HCT116 (cell line): Measurements from ENCODE around the gene XAB2. TPM values are rescaled to one million over a fixed set of nuclear protein-coding genes. Genes with fewer than 3 reads are reported as not detected.

Source experiments
- ATAC-seq: fragments of 200-7000 bp; cut with Tn5 transposase; 2 replicates; pipeline ENCODE4 v1.9.1; 2020; ENCODE audit warnings: mild to moderate bottlenecking, moderate library complexity
- BruUV-seq: library from RNA; stranded (reverse); fragments of 400-500 nt; replicated peaks from 2 replicates; lab custom pipeline; 2021; lab: Mats Ljungman, UMichigan
- CTCF ChIA-PET: fragments of 300-600 bp; sonication (Branson Sonifier 250); formaldehyde crosslinking; loops from one replicate; lab custom pipeline; 2021; ENCODE audit warnings: antibody characterized with exemption; lab: Charles Lee
- POLR2A ChIA-PET: fragments of 300-600, 350-600 bp; sonication (Branson Sonifier 250); formaldehyde crosslinking; loops from one replicate; lab custom pipeline; 2021; ENCODE audit warnings: antibody characterized with exemption; lab: Charles Lee
- RAD21 ChIA-PET, 2 experiments: fragments of 300-600 bp; sonication (Branson Sonifier 250); formaldehyde crosslinking; loops; one replicate each; lab custom pipeline; 2023; ENCODE audit warnings: low total read pairs in 2 of 2; ENCODE audit not compliant: uncharacterized antibody in 2 of 2, unreplicated experiment in 2 of 2, low non-redundant PET in 1 of 2; lab: Charles Lee
- DNase-seq: peaks from one replicate; pipeline ENCODE4 v3.0.0-alpha.2; 2010; ENCODE audit warnings: low read depth, low spot score
- H2AFZ ChIP-seq: fragments of 200-600 bp; shearing (Covaris generic), sonication (generic); 2 replicates; pipeline ENCODE4 v1.6.1; 2017; ENCODE audit warnings: low read depth, mixed run types, mixed read lengths, antibody characterized with exemption, low read length; ENCODE audit not compliant: poor library complexity, severe bottlenecking
- H3K27ac ChIP-seq: 2 replicates; pipeline ENCODE4 v1.5.1; 2012; ENCODE audit warnings: low read depth, low read length
- H3K27me3 ChIP-seq: fragments of 200-600 bp; sonication (generic); 2 replicates; pipeline ENCODE4 v1.6.1; 2016; ENCODE audit warnings: mixed run types, low read length, mixed read lengths; ENCODE audit not compliant: insufficient read depth
- H3K36me3 ChIP-seq, 2 experiments: fragments of 200-500 bp in 1 of 2; fragments of 200-600 bp in 1 of 2; sonication (Bioruptor generic) in 1 of 2; sonication (generic) in 1 of 2; 2 replicates each; pipeline versions ENCODE4 v1.5.1 to v1.6.1; 2014 to 2016; ENCODE audit warnings: low read length in 2 of 2, inconsistent platforms in 1 of 2, mixed read lengths in 1 of 2, mixed run types in 1 of 2; ENCODE audit not compliant: insufficient read depth in 2 of 2, control insufficient read depth in 1 of 2
- H3K4me1 ChIP-seq, 2 experiments: fragments of 200-600 bp in 1 of 2; sonication (generic) in 1 of 2; 2 replicates each; pipeline versions ENCODE4 v1.5.1 to v1.6.1; 2012 to 2017; ENCODE audit warnings: low read length in 2 of 2, inconsistent platforms in 1 of 2, mild to moderate bottlenecking in 1 of 2, mixed read lengths in 1 of 2, mixed run types in 1 of 2, moderate library complexity in 1 of 2; ENCODE audit not compliant: insufficient read depth in 2 of 2, control insufficient read depth in 1 of 2
- H3K4me2 ChIP-seq: fragments of 200-600 bp; sonication (generic); 2 replicates; pipeline ENCODE4 v1.6.1; 2017; ENCODE audit warnings: mixed run types, low read length, mixed read lengths
- H3K4me3 ChIP-seq, 2 experiments: fragments of 200-600 bp in 1 of 2; sonication (generic) in 1 of 2; replicated peaks in 1 of 2; 2 replicates each; pipeline ENCODE4 v1.5.1; 2011 to 2016; ENCODE audit warnings: low read length in 2 of 2, control low read depth in 1 of 2, low read depth in 1 of 2, mild to moderate bottlenecking in 1 of 2, mixed read lengths in 1 of 2, mixed run types in 1 of 2
- H3K79me2 ChIP-seq: fragments of 200-600 bp; sonication (generic); 2 replicates; pipeline ENCODE4 v1.6.1; 2017; ENCODE audit warnings: mild to moderate bottlenecking, mixed run types, low read length, moderate library complexity, mixed read lengths; ENCODE audit not compliant: insufficient read depth
- H3K9ac ChIP-seq: fragments of 200-600 bp; sonication (generic); 2 replicates; pipeline ENCODE4 v1.6.1; 2016; ENCODE audit warnings: low read length, mixed read lengths
- H3K9me2 ChIP-seq: fragments of 200-600 bp; sonication (generic), shearing (Covaris generic); 2 replicates; pipeline ENCODE4 v1.6.1; 2017; ENCODE audit warnings: mixed run types, mild to moderate bottlenecking, moderate library complexity; ENCODE audit not compliant: insufficient read depth
- H3K9me3 ChIP-seq, 2 experiments: fragments of 200-500 bp in 1 of 2; fragments of 200-600 bp in 1 of 2; sonication (Bioruptor generic) in 1 of 2; sonication (generic) in 1 of 2; 2 replicates each; pipeline ENCODE4 v1.6.1; 2014 to 2017; ENCODE audit warnings: low read length in 2 of 2, mixed read lengths in 2 of 2, inconsistent platforms in 1 of 2, low read depth in 1 of 2, mild to moderate bottlenecking in 1 of 2, mixed run types in 1 of 2, moderate library complexity in 1 of 2; ENCODE audit not compliant: control insufficient read depth in 1 of 2, insufficient read depth in 1 of 2
- H4K20me1 ChIP-seq: fragments of 200-600 bp; sonication (generic), shearing (Covaris generic); 2 replicates; pipeline ENCODE4 v1.6.1; 2017; ENCODE audit warnings: mixed run types, mild to moderate bottlenecking, moderate library complexity; ENCODE audit not compliant: insufficient read depth
- CBX3 ChIP-seq: IDR thresholded peaks from 2 replicates; pipeline ENCODE4 v1.6.1; 2012; ENCODE audit warnings: low read depth
- CEBPB ChIP-seq: IDR thresholded peaks from 2 replicates; pipeline ENCODE4 v1.6.1; 2012; ENCODE audit warnings: low read depth
- EGR1 ChIP-seq: IDR thresholded peaks from 2 replicates; pipeline ENCODE4 v1.6.1; 2012; ENCODE audit warnings: low read depth
- ELF1 ChIP-seq: IDR thresholded peaks from 2 replicates; pipeline ENCODE4 v1.6.1; 2012; ENCODE audit warnings: low read depth, borderline replicate concordance
- EZH2phosphoT487 ChIP-seq: fragments of 200-600 bp; IDR thresholded peaks from 2 replicates; pipeline ENCODE4 v1.6.1; 2018; ENCODE audit warnings: antibody characterized with exemption, borderline replicate concordance
- FOSL1 ChIP-seq: IDR thresholded peaks from 2 replicates; pipeline ENCODE4 v1.6.1; 2012; ENCODE audit warnings: low read depth
- JUND ChIP-seq: IDR thresholded peaks from 2 replicates; pipeline ENCODE4 v1.6.1; 2012
- POLR2A ChIP-seq: IDR thresholded peaks from 2 replicates; pipeline ENCODE4 v1.7.0; 2011; ENCODE audit warnings: borderline replicate concordance; ENCODE audit not compliant: insufficient read depth, insufficient read length; ENCODE audit errors: extremely low read depth
- RAD21 ChIP-seq: IDR thresholded peaks from 2 replicates; pipeline ENCODE4 v1.6.1; 2012; ENCODE audit warnings: low read depth, mild to moderate bottlenecking
- SIN3A ChIP-seq: IDR thresholded peaks from 2 replicates; pipeline ENCODE4 v1.6.1; 2012; ENCODE audit warnings: low read depth
- SRF ChIP-seq: IDR thresholded peaks from 2 replicates; pipeline ENCODE4 v1.6.1; 2012; ENCODE audit warnings: low read depth
- TCF7L2 ChIP-seq: IDR thresholded peaks from 2 replicates; pipeline ENCODE4 v1.7.0; 2011; ENCODE audit warnings: borderline replicate concordance, inconsistent platforms; ENCODE audit not compliant: insufficient read depth, insufficient read length; ENCODE audit errors: extremely low read depth
- YY1 ChIP-seq: IDR thresholded peaks from 2 replicates; pipeline ENCODE4 v1.6.1; 2011; ENCODE audit warnings: low read length, low read depth, moderate library complexity, mild to moderate bottlenecking; ENCODE audit not compliant: insufficient replicate concordance; ENCODE audit errors: extremely low read depth
- ZFX ChIP-seq: fragments of 450-650 bp; IDR thresholded peaks from 2 replicates; pipeline ENCODE4 v1.6.1; 2017
- ZNF274 ChIP-seq: fragments of 200-500 bp; sonication (Bioruptor generic); IDR thresholded peaks from 2 replicates; pipeline ENCODE4 v1.6.1; 2014; ENCODE audit warnings: mild to moderate bottlenecking, low read depth, low read length, inconsistent platforms
- intact Hi-C: fragments of 100-400 bp; cut with micrococcal nuclease; formaldehyde crosslinking; loops from 2 replicates; pipeline ENCODE4 v1.10.0; 2022
- total RNA-seq: library from RNA; stranded (reverse); gene quantifications from one replicate; pipeline ENCODE4 v1.2.1, GENCODE V29; 2021; ENCODE audit not compliant: unreplicated experiment
- TF ChIP-seq, protein P1 (sequence below): IDR thresholded peaks from 2 replicates; pipeline ENCODE4 v1.6.1; 2011; ENCODE audit warnings: mild to moderate bottlenecking, low read length, moderate library complexity; ENCODE audit not compliant: insufficient replicate concordance; ENCODE audit errors: extremely low read depth
- TF ChIP-seq, protein P2 (sequence below), 3 experiments: fragments of 200-600 bp in 1 of 3; sonication (generic) in 1 of 3; IDR thresholded peaks in 2 of 3; conservative IDR thresholded peaks in 1 of 3; 2 replicates each; pipeline ENCODE4 v1.5.1; 2012 to 2017; ENCODE audit warnings: low read depth in 2 of 3, low read length in 2 of 3, antibody characterized with exemption in 1 of 3, borderline replicate concordance in 1 of 3, control low read depth in 1 of 3, mild to moderate bottlenecking in 1 of 3, mixed read lengths in 1 of 3, mixed run types in 1 of 3, moderate library complexity in 1 of 3; ENCODE audit not compliant: insufficient read depth in 1 of 3

The XAB2 gene
- total RNA-seq, 1 experiment from 2014 or later: 103 TPM

DNA sequence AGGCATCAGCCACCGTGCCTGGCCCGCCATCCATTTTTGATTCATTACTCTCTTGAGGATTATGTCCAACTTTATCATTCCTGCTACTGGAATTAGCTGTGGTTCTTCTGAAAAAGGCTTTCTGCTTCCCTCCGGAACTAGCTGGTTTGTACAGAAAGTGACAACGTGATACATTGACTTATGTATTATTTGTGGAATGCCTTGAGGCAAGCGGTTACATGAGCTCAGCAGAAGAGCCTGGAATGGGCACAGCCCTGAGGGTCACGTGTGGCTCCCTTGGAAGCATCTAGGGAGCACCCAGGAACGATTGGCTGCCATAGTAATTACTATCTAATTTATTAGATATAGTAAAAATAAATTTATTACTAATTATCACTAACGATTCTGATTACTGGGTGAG lies 25.1 kb upstream of the XAB2 start:
- Histone ChIP-seq H3K9me3 (no peaks in the 10 kb centered on the region), H3K4me2 (no peak overlapping the region), H2AFZ (no peak overlapping the region), H3K79me2 (no peaks in the 10 kb centered on the region), H3K9me2 (no peaks in the 10 kb centered on the region), H4K20me1 (no peaks in the 10 kb centered on the region), H3K9ac (no peak overlapping the region), H3K4me3 (no peak overlapping the region), H3K27ac (no peak overlapping the region), H3K27me3 (no peaks in the 10 kb centered on the region), H3K36me3 (no peaks in the 10 kb centered on the region), H3K4me1 (peaks cover 3 to 12% of the 10 kb centered on the region in 2 experiments)
- ATAC-seq: no peak
- intact Hi-C loops: no loop called here
- no peak for DNase-seq
- BruUV-seq: no TSS peak
- ChIA-PET RAD21 (no interaction called here), CTCF (interaction anchor here (1.2 kb wide), 1 partner anchor 86 kb away, joined by 5 read pairs; no protein-coding TSS in a partner anchor), POLR2A (no interaction called here)
- TF ChIP-seq, protein P1, sequence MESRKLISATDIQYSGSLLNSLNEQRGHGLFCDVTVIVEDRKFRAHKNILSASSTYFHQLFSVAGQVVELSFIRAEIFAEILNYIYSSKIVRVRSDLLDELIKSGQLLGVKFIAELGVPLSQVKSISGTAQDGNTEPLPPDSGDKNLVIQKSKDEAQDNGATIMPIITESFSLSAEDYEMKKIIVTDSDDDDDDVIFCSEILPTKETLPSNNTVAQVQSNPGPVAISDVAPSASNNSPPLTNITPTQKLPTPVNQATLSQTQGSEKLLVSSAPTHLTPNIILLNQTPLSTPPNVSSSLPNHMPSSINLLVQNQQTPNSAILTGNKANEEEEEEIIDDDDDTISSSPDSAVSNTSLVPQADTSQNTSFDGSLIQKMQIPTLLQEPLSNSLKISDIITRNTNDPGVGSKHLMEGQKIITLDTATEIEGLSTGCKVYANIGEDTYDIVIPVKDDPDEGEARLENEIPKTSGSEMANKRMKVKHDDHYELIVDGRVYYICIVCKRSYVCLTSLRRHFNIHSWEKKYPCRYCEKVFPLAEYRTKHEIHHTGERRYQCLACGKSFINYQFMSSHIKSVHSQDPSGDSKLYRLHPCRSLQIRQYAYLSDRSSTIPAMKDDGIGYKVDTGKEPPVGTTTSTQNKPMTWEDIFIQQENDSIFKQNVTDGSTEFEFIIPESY: no peak
- TF ChIP-seq EZH2phosphoT487: no peak
- no peak for TF ChIP-seq CEBPB
- no peak for TF ChIP-seq FOSL1
- TF ChIP-seq RAD21: no peak
- TF ChIP-seq POLR2A: no peak
- TF ChIP-seq SRF: no peak
- TF ChIP-seq TCF7L2: no peak
- TF ChIP-seq YY1: no peak
- no peak for TF ChIP-seq JUND
- no peak for TF ChIP-seq CBX3
- no peak for TF ChIP-seq EGR1
- no peak for TF ChIP-seq ZFX
- no peak for TF ChIP-seq ZNF274
- no peak for TF ChIP-seq ELF1
- no peak for TF ChIP-seq SIN3A
- TF ChIP-seq, protein P2, sequence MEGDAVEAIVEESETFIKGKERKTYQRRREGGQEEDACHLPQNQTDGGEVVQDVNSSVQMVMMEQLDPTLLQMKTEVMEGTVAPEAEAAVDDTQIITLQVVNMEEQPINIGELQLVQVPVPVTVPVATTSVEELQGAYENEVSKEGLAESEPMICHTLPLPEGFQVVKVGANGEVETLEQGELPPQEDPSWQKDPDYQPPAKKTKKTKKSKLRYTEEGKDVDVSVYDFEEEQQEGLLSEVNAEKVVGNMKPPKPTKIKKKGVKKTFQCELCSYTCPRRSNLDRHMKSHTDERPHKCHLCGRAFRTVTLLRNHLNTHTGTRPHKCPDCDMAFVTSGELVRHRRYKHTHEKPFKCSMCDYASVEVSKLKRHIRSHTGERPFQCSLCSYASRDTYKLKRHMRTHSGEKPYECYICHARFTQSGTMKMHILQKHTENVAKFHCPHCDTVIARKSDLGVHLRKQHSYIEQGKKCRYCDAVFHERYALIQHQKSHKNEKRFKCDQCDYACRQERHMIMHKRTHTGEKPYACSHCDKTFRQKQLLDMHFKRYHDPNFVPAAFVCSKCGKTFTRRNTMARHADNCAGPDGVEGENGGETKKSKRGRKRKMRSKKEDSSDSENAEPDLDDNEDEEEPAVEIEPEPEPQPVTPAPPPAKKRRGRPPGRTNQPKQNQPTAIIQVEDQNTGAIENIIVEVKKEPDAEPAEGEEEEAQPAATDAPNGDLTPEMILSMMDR (IDR thresholded peaks at IDR 0.05 in 2 of 3, conservative IDR thresholded peaks at IDR 0.05 in 1 of 3; ENCODE audit: borderline replicate concordance in 1 of 3, insufficient read depth in 1 of 3, low read depth in 2 of 3, low read length in 2 of 3): no peak
